Keratinocyte (primary cell): ENCODE results near the gene CIRBP. TPM values are rescaled to one million over a fixed set of nuclear protein-coding genes. Genes with fewer than 3 reads are reported as not detected.

ENCODE experiments used
- DNase-seq: peaks from one replicate; pipeline ENCODE4 v3.0.0-alpha.2; 2011; ENCODE audit warnings: low read depth, missing footprints, low spot score
- FAIRE-seq: peaks from 2 replicates; lab custom pipeline; 2011; peaks lifted over from hg19 to GRCh38; lab: Jason Lieb, UNC
- H2AFZ ChIP-seq: 2 replicates; pipeline ENCODE4 v1.6.0; 2012; ENCODE audit warnings: low read length, control low read depth, inconsistent platforms; ENCODE audit not compliant: control insufficient read depth
- H3K27ac ChIP-seq: 2 replicates; pipeline ENCODE4 v1.5.1; 2011; ENCODE audit warnings: low read length; ENCODE audit not compliant: control insufficient read depth, insufficient read depth
- H3K27me3 ChIP-seq: 3 replicates; pipeline ENCODE4 v1.6.0; 2011; ENCODE audit warnings: low read length; ENCODE audit not compliant: control insufficient read depth, insufficient read depth; ENCODE audit errors: extremely low read depth
- H3K36me3 ChIP-seq, 2 experiments: 2 replicates in 1 of 2; 3 replicates in 1 of 2; pipeline ENCODE4 v1.5.1; 2011; ENCODE audit warnings: low read length in 2 of 2, mild to moderate bottlenecking in 1 of 2; ENCODE audit not compliant: control insufficient read depth in 2 of 2, insufficient read depth in 2 of 2; ENCODE audit errors: extremely low read depth in 1 of 2
- H3K4me1 ChIP-seq: 3 replicates; pipeline ENCODE4 v1.5.1; 2011; ENCODE audit warnings: low read length; ENCODE audit not compliant: control insufficient read depth, insufficient read depth; ENCODE audit errors: extremely low read depth
- H3K4me2 ChIP-seq: 3 replicates; pipeline ENCODE4 v1.6.0; 2011; ENCODE audit warnings: low read depth, low read length; ENCODE audit not compliant: control insufficient read depth, insufficient read depth; ENCODE audit errors: extremely low read depth
- H3K4me3 ChIP-seq, 3 experiments: fragments of 200-600 bp in 1 of 3; sonication (generic) in 1 of 3; 2 replicates in 2 of 3; 3 replicates in 1 of 3; pipeline ENCODE4 v1.5.1; 2011 to 2016; ENCODE audit warnings: low read length in 3 of 3, mild to moderate bottlenecking in 3 of 3, control low read depth in 2 of 3, inconsistent platforms in 1 of 3, low read depth in 1 of 3, mixed read lengths in 1 of 3, mixed run types in 1 of 3, moderate library complexity in 1 of 3; ENCODE audit not compliant: control insufficient read depth in 2 of 3, insufficient read depth in 2 of 3; ENCODE audit errors: extremely low read depth in 1 of 3
- H3K79me2 ChIP-seq: 2 replicates; pipeline ENCODE4 v1.6.0; 2012; ENCODE audit warnings: low read length; ENCODE audit not compliant: control insufficient read depth, insufficient read depth
- H3K9ac ChIP-seq: 3 replicates; pipeline ENCODE4 v1.6.0; 2011; ENCODE audit warnings: low read length; ENCODE audit not compliant: control insufficient read depth, insufficient read depth; ENCODE audit errors: extremely low read depth
- H3K9me1 ChIP-seq: 3 replicates; pipeline ENCODE4 v1.6.0; 2011; ENCODE audit warnings: low read length; ENCODE audit not compliant: control insufficient read depth, insufficient read depth; ENCODE audit errors: extremely low read depth
- H3K9me3 ChIP-seq: 2 replicates; pipeline ENCODE4 v1.5.1; 2012; ENCODE audit warnings: low read depth, low read length; ENCODE audit not compliant: control insufficient read depth
- H4K20me1 ChIP-seq: 3 replicates; pipeline ENCODE4 v1.6.0; 2011; ENCODE audit warnings: low read length; ENCODE audit not compliant: control insufficient read depth, insufficient read depth; ENCODE audit errors: extremely low read depth
- EZH2 ChIP-seq: IDR thresholded peaks from one replicate; pipeline ENCODE4 v1.6.1; 2012; ENCODE audit warnings: inconsistent platforms, mild to moderate bottlenecking, low read length, moderate library complexity
- dilution Hi-C: fragments of 300-500 bp; cut with MboI; formaldehyde crosslinking; loops from one replicate; pipeline ENCODE4 v1.7.0; 2020; ENCODE audit warnings: low sequenced_read_pairs; ENCODE audit not compliant: extremely low pct_ligation_motif_present
- polyA plus RNA-seq, 5 experiments: library from polyadenylated mRNA; depleted of rRNA in 3 of 5; stranded (reverse) in 3 of 5; stranded (forward) in 1 of 5; unstranded in 1 of 5; fragments of >200 nt; gene quantifications; 1 replicate in 1 of 5; 2 replicates in 3 of 5; 3 replicates in 1 of 5; pipeline versions ENCODE4 v1.2.1 to v1.2.3, GENCODE V29; 2011 to 2012; ENCODE audit warnings: missing spikeins in 2 of 5, low read depth in 1 of 5, low replicate concordance in 1 of 5
- TF ChIP-seq, protein P1 (sequence below), 3 experiments: IDR thresholded peaks in 1 of 3; conservative IDR thresholded peaks in 1 of 3; optimal IDR thresholded peaks in 1 of 3; 2 replicates in 2 of 3; 3 replicates in 1 of 3; pipeline versions ENCODE3 to v1.5.1; 2011; ENCODE audit warnings: low read length in 3 of 3, mild to moderate bottlenecking in 3 of 3, moderate library complexity in 2 of 3, control low read depth in 1 of 3, inconsistent platforms in 1 of 3; ENCODE audit not compliant: insufficient read depth in 2 of 3; ENCODE audit errors: extremely low read depth in 1 of 3

CIRBP gene
- polyA plus RNA-seq, 1 donor (not counting 4 experiments of a cell fraction or from before 2014, with no cell fraction given): 113 TPM

- no peak overlapping the region for H2AFZ ChIP-seq
- peaks cover 2% of the 10 kb centered on the region for H3K9me1 ChIP-seq
- H3K27me3 ChIP-seq: peaks cover 4% of the 10 kb centered on the region
- DNase-seq: no peak
- H4K20me1 ChIP-seq: no peaks in the 10 kb centered on the region
- dilution Hi-C loops: no loop called here
- peaks cover 27% of the 10 kb centered on the region for H3K79me2 ChIP-seq
- no peak for TF ChIP-seq EZH2
- TF ChIP-seq, protein P1, sequence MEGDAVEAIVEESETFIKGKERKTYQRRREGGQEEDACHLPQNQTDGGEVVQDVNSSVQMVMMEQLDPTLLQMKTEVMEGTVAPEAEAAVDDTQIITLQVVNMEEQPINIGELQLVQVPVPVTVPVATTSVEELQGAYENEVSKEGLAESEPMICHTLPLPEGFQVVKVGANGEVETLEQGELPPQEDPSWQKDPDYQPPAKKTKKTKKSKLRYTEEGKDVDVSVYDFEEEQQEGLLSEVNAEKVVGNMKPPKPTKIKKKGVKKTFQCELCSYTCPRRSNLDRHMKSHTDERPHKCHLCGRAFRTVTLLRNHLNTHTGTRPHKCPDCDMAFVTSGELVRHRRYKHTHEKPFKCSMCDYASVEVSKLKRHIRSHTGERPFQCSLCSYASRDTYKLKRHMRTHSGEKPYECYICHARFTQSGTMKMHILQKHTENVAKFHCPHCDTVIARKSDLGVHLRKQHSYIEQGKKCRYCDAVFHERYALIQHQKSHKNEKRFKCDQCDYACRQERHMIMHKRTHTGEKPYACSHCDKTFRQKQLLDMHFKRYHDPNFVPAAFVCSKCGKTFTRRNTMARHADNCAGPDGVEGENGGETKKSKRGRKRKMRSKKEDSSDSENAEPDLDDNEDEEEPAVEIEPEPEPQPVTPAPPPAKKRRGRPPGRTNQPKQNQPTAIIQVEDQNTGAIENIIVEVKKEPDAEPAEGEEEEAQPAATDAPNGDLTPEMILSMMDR (optimal IDR thresholded peaks at IDR 0.05 in 1 of 3, IDR thresholded peaks at IDR 0.05 in 1 of 3, conservative IDR thresholded peaks at IDR 0.05 in 1 of 3; ENCODE audit: extremely low read depth in 1 of 3, insufficient read depth in 2 of 3, low read length in 3 of 3): no peak
- H3K9ac ChIP-seq: peak overlapping the region; percentile 4
- H3K4me1 ChIP-seq: peaks cover 57% of the 10 kb centered on the region
- no peak overlapping the region for H3K27ac ChIP-seq
- H3K4me2 ChIP-seq: peak overlapping the region; percentile 82
- H3K36me3 ChIP-seq: peaks cover 16 to 25% of the 10 kb centered on the region in 2 experiments
- FAIRE-seq: no peak
- H3K9me3 ChIP-seq: no peaks in the 10 kb centered on the region
- peak overlapping the region in 2 of 3 experiments; percentile 40 to 54 for H3K4me3 ChIP-seq
Measured at GRCh38 chr19:1267477-1268225, 1.5 kb upstream of the CIRBP start.

DNA sequence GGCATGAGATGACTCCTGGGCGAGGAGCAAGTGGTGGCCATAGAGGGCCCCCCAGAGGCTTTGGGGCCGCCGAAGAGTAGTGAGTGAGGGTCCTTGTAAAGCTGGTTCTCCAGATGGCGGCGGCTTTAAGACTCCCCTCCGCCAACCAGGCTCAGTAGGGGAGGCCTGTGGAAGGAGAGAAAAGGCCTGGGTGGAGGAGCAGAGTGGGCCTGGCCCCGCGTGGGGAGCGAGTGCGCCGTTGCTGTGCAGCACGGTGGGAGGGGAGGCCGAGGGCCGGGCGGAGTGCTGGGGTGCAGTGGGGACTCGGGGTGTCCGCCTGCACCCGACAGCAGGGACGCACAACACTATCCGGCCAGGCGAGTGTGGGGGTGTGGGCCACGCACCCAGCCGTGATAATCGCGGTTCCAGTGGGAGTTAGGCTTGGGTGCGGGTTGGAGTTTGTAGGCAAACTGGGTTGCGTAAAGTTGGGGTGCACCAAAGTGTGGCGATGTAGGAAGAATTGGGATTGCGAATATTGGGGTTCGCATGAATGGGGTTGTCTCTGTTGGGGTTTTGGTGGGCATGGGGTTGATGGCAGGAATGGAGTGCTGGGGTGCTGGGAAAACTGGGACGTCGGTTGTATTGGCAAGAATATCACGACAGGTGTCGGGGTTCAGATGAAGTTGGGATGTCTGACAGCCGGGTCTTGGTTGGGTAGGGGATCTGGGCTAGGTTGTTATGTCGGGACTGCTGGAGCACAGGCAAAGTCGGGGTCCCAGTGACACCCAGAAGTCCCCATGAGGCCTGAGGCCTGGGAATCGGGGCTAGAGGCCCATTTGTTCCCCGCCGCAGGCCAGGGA lies 687 bp upstream of the CIRBP start:
- Histone ChIP-seq H3K27me3 (peaks cover 4% of the 10 kb centered on the region), H3K9ac (peak overlapping the region; percentile 33), H3K4me1 (peaks cover 52% of the 10 kb centered on the region), H3K4me2 (peak overlapping the region; percentile 60), H4K20me1 (no peaks in the 10 kb centered on the region), H2AFZ (no peak overlapping the region), H3K9me1 (peaks cover 2% of the 10 kb centered on the region), H3K36me3 (peaks cover 21 to 33% of the 10 kb centered on the region in 2 experiments), H3K79me2 (peaks cover 34% of the 10 kb centered on the region), H3K27ac (no peak overlapping the region), H3K4me3 (no peak overlapping the region), H3K9me3 (no peaks in the 10 kb centered on the region)
- FAIRE-seq: no peak
- DNase-seq: no peak
- no peak for TF ChIP-seq EZH2
- TF ChIP-seq, protein P1 (optimal IDR thresholded peaks at IDR 0.05 in 1 of 3, IDR thresholded peaks at IDR 0.05 in 1 of 3, conservative IDR thresholded peaks at IDR 0.05 in 1 of 3; ENCODE audit: extremely low read depth in 1 of 3, insufficient read depth in 2 of 3, low read length in 3 of 3): no peak
- dilution Hi-C loops: no loop called here
